PC-3 (cell line): ENCODE measurements around the gene SLC9A8. TPM values are rescaled to one million over a fixed set of nuclear protein-coding genes. Genes with fewer than 3 reads are reported as not detected.
"Not testable (repeated sequence)": the region's sequence is repeated elsewhere in the genome, so short reads cannot be mapped to it uniquely, and the experiment has no call there.

Experiments used
- ATAC-seq: fragments of 200-7000 bp; cut with Tn5 transposase; 2 replicates; pipeline ENCODE4 v1.9.1; 2020; ENCODE audit warnings: mild to moderate bottlenecking, moderate library complexity
- BruUV-seq: library from RNA; stranded (reverse); fragments of 400-500 nt; replicated peaks from 2 replicates; lab custom pipeline; 2021; lab: Mats Ljungman, UMichigan
- CTCF ChIA-PET: fragments of 300-600 bp; sonication (Branson Sonifier 250); formaldehyde crosslinking; loops from one replicate; lab custom pipeline; 2022; ENCODE audit warnings: antibody characterized with exemption; lab: Charles Lee
- POLR2A ChIA-PET: fragments of 300-600 bp; sonication (Branson Sonifier 250); formaldehyde crosslinking; loops from one replicate; lab custom pipeline; 2022; ENCODE audit warnings: antibody characterized with exemption; ENCODE audit not compliant: unreplicated experiment; lab: Charles Lee
- DNase-seq: peaks from one replicate; pipeline ENCODE4 v3.0.0-alpha.2; 2015
- H2AFZ ChIP-seq: fragments of 300-600 bp; sonication (generic); 2 replicates; pipeline ENCODE4 v1.6.0; 2016; ENCODE audit warnings: antibody characterized with exemption, low read length
- H3F3A ChIP-seq: fragments of 300-600 bp; sonication (generic); one replicate; pipeline ENCODE4 v1.6.0; 2017; ENCODE audit warnings: antibody characterized with exemption, low read length, control low read depth, mild to moderate bottlenecking; ENCODE audit not compliant: unreplicated experiment
- H3K27ac ChIP-seq: fragments of 300-600 bp; sonication (generic); 2 replicates; pipeline ENCODE4 v1.5.1; 2016; ENCODE audit warnings: mild to moderate bottlenecking, low read length
- H3K27me3 ChIP-seq: fragments of 300-600 bp; sonication (generic); 2 replicates; pipeline ENCODE4 v1.6.1; 2016; ENCODE audit warnings: low read length, mixed read lengths
- H3K36me3 ChIP-seq: fragments of 300-600 bp; sonication (generic); 2 replicates; pipeline ENCODE4 v1.6.1; 2016; ENCODE audit warnings: low read depth, mixed run types, low read length, mixed read lengths
- H3K4me1 ChIP-seq: fragments of 300-600 bp; sonication (generic); 2 replicates; pipeline ENCODE4 v1.5.1; 2016; ENCODE audit warnings: low read length; ENCODE audit not compliant: insufficient read depth
- H3K4me2 ChIP-seq: fragments of 300-600 bp; sonication (generic); 2 replicates; pipeline ENCODE4 v1.6.0; 2016; ENCODE audit warnings: low read length
- H3K4me3 ChIP-seq: fragments of 300-600 bp; sonication (generic); 2 replicates; pipeline ENCODE4 v1.5.1; 2016; ENCODE audit warnings: mild to moderate bottlenecking, low read length, mixed read lengths
- H3K79me2 ChIP-seq: fragments of 300-600 bp; sonication (generic); 2 replicates; pipeline ENCODE4 v1.6.1; 2017; ENCODE audit warnings: low read length, mixed read lengths
- H3K9ac ChIP-seq: fragments of 300-600 bp; sonication (generic); 2 replicates; pipeline ENCODE4 v1.6.0; 2016; ENCODE audit warnings: mild to moderate bottlenecking, low read length
- H3K9me2 ChIP-seq: fragments of 300-600 bp; sonication (generic); replicated peaks from 2 replicates; pipeline ENCODE4 v1.6.1; 2016; ENCODE audit warnings: mixed run types, low read length, mixed read lengths
- H3K9me3 ChIP-seq: fragments of 300-600 bp; sonication (generic); 2 replicates; pipeline ENCODE4 v1.6.1; 2016; ENCODE audit warnings: low read length, mixed read lengths
- H4K20me1 ChIP-seq: fragments of 300-600 bp; sonication (generic); 2 replicates; pipeline ENCODE4 v1.6.1; 2016; ENCODE audit warnings: low read length, mixed read lengths
- CTCF ChIP-seq: fragments of 300-600 bp; sonication (generic); conservative IDR thresholded peaks from 2 replicates; pipeline ENCODE4 v1.5.1; 2017; ENCODE audit warnings: antibody characterized with exemption, low read depth, mild to moderate bottlenecking, low read length
- EZH2 ChIP-seq: fragments of 300-600 bp; sonication (generic); IDR thresholded peaks from one replicate; pipeline ENCODE4 v1.6.1; 2017; ENCODE audit warnings: antibody characterized with exemption, mild to moderate bottlenecking, low read length; ENCODE audit not compliant: unreplicated experiment
- EZH2phosphoT487 ChIP-seq: fragments of 300-600 bp; sonication (generic); IDR thresholded peaks from 2 replicates; pipeline ENCODE4 v1.6.1; 2018; ENCODE audit warnings: mild to moderate bottlenecking, antibody characterized with exemption, low read length, borderline replicate concordance
- intact Hi-C: fragments of 100-400 bp; cut with micrococcal nuclease; formaldehyde crosslinking; loops from 2 replicates; pipeline ENCODE4 v1.9.0; 2023
- total RNA-seq: library from RNA; depleted of rRNA; stranded (reverse); fragments of >200 nt; gene quantifications from 2 replicates; pipeline ENCODE4 v1.2.3, GENCODE V29; 2014

The SLC9A8 gene
- total RNA-seq, 1 experiment from 2014 or later = 13.1 TPM

- Histone ChIP-seq H4K20me1 (no peaks in the 10 kb centered on the region), H3K4me1 (peaks cover 18% of the 10 kb centered on the region), H3K4me2 (peak overlapping the region; percentile 27), H3K27me3 (no peaks in the 10 kb centered on the region), H3K9ac (no peak overlapping the region), H3F3A (no peaks in the 10 kb centered on the region), H3K36me3 (no peaks in the 10 kb centered on the region), H2AFZ (no peak overlapping the region), H3K4me3 (no peak overlapping the region), H3K27ac (peak overlapping the region; percentile 6; the same call in 1 of the 2 replicates), H3K9me3 (no peaks in the 10 kb centered on the region), H3K79me2 (no peaks in the 10 kb centered on the region), H3K9me2 (no peaks in the 10 kb centered on the region)
- BruUV-seq = no TSS peak
- ATAC-seq = peak; percentile 97
- POLR2A ChIA-PET = interaction anchor here (0.7 kb wide), 1 partner anchor 541 kb away, joined by 7 read pairs; no protein-coding TSS in a partner anchor
- DNase-seq = peak; percentile 96
- no peak for TF ChIP-seq EZH2phosphoT487
- TF ChIP-seq CTCF = no peak
- no peak for TF ChIP-seq EZH2
- intact Hi-C loops = no loop called here
- CTCF ChIA-PET = interaction anchor here (0.5 to 0.9 kb wide), 2 partner anchors 37 to 248 kb away, joined by 3 read pairs; no protein-coding TSS in a partner anchor
Observed at GRCh38 chr20:49859807-49860206, 47.2 kb downstream of the SLC9A8 start.

DNA sequence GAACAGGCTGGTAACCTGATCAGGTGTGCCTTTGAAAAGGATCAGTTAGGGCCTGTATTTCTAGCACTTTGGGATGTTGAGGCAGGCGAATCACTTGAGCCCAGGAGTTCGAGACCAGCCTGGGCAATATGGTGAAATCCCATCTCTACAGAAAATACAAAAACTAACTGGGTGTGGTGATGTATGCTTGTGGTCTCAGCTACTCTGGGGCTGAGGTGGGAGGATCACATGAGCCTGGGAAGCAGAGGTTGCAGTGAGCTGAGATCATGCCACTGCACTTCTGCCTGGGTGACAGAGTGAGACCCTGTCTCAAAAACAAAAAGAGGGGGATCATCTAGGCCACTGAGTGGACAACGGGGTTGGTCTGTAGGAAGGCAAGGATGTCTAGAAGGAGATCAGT, 48.6 kb downstream of the SLC9A8 start:
- BruUV-seq, H3K9me2 ChIP-seq, H3K79me2 ChIP-seq, H3K27me3 ChIP-seq, H3K4me3 ChIP-seq, intact Hi-C loops, CTCF ChIA-PET, POLR2A ChIA-PET, H3K36me3 ChIP-seq, ATAC-seq, H3K9me3 ChIP-seq, H2AFZ ChIP-seq, H4K20me1 ChIP-seq, H3K27ac ChIP-seq, DNase-seq, H3F3A ChIP-seq, H3K4me2 ChIP-seq, H3K9ac ChIP-seq: not testable (repeated sequence)
- H3K4me1 ChIP-seq = peaks cover 18% of the 10 kb centered on the region

DNA sequence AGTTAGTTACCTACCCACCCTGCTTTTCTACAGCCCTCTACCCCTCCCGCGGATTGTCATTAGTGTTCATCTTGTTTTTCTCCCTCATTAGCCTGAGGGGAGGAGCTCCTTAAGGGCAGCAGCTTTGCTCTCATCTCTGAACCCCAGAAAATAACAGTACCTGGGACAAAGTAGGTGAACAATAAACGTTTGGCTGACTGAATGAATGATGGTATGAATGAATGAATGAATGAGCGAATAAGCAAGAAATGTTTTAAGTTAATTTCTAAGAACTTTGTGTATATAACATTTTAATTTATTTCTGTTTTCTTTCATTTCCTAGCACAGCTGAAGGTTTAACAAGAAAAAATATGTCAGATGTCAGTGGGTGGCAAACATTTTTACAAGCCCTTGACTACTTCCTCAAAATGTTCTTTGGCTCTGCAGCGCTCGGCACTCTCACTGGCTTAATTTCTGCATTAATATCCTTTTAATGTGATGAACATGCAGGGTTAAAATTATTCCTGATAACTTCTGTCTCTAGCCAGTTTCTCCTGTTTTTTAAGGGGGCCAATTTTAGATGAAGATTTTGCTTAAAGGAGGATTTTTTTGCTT, 50.1 kb downstream of the SLC9A8 start:
- BruUV-seq = no TSS peak
- no peak overlapping the region for H3K9ac ChIP-seq
- H3F3A ChIP-seq = no peaks in the 10 kb centered on the region
- H2AFZ ChIP-seq = no peak overlapping the region
- intact Hi-C loops = no loop called here
- no peak overlapping the region for H3K4me3 ChIP-seq
- no peaks in the 10 kb centered on the region for H3K79me2 ChIP-seq
- no peaks in the 10 kb centered on the region for H3K36me3 ChIP-seq
- H3K4me1 ChIP-seq = peaks cover 18% of the 10 kb centered on the region
- POLR2A ChIA-PET = interaction anchor here (0.6 kb wide), 1 partner anchor 74 kb away, joined by 3 read pairs; no protein-coding TSS in a partner anchor
- no peak for TF ChIP-seq CTCF
- TF ChIP-seq EZH2 = no peak
- no peak for TF ChIP-seq EZH2phosphoT487
- no peak overlapping the region for H3K27ac ChIP-seq
- H4K20me1 ChIP-seq = no peaks in the 10 kb centered on the region
- DNase-seq (no peak), ATAC-seq (no peak)
- no peaks in the 10 kb centered on the region for H3K9me2 ChIP-seq
- CTCF ChIA-PET = no interaction called here
- no peaks in the 10 kb centered on the region for H3K9me3 ChIP-seq
- H3K4me2 ChIP-seq = no peak overlapping the region
- no peaks in the 10 kb centered on the region for H3K27me3 ChIP-seq
